Common myeloid progenitor, CD34-positive (primary cell): ENCODE measurements around the gene CLEC7A.

Experiments
- CTCF ChIA-PET: fragments of 350-600 bp; sonication (Branson Sonifier 250); formaldehyde crosslinking; loops from one replicate; lab custom pipeline; 2021; ENCODE audit warnings: antibody characterized with exemption; lab: Charles Lee
- POLR2A ChIA-PET: fragments of 350-600 bp; sonication (Branson Sonifier 250); formaldehyde crosslinking; loops from one replicate; lab custom pipeline; 2021; ENCODE audit warnings: antibody characterized with exemption; lab: Charles Lee
- DNase-seq, 3 donors: peaks; one replicate each; pipeline versions ENCODE4 v3.0.0 to v3.0.0-alpha.2; 2013
- H3K27ac ChIP-seq, 2 experiments: 1 replicate in 1 of 2; 2 replicates in 1 of 2; pipeline ENCODE4 v1.7.0; 2013; ENCODE audit warnings: inconsistent platforms in 2 of 2, low read length in 2 of 2, mild to moderate bottlenecking in 2 of 2, low read depth in 1 of 2, moderate library complexity in 1 of 2; ENCODE audit not compliant: severe bottlenecking in 2 of 2, insufficient read depth in 1 of 2, poor library complexity in 1 of 2
- H3K27me3 ChIP-seq, 5 experiments: replicated peaks in 2 of 5; 1 replicate in 3 of 5; 2 replicates in 2 of 5; pipeline versions ENCODE4 v1.6.1 to v1.7.0; 2013; ENCODE audit warnings: low read length in 4 of 5, mild to moderate bottlenecking in 2 of 5, moderate library complexity in 2 of 5, inconsistent platforms in 1 of 5; ENCODE audit not compliant: insufficient read depth in 5 of 5, control insufficient read depth in 4 of 5
- H3K36me3 ChIP-seq, 4 experiments: 1 replicate in 2 of 4; 2 replicates in 2 of 4; pipeline versions ENCODE4 v1.6.1 to v1.7.0; 2013; ENCODE audit warnings: low read length in 3 of 4, control low read depth in 1 of 4, mild to moderate bottlenecking in 1 of 4; ENCODE audit not compliant: control insufficient read depth in 4 of 4, insufficient read depth in 4 of 4
- H3K4me1 ChIP-seq, 4 experiments: 1 replicate in 3 of 4; 2 replicates in 1 of 4; pipeline versions ENCODE4 v1.6.1 to v1.7.1; 2013; ENCODE audit warnings: low read length in 3 of 4, mild to moderate bottlenecking in 3 of 4, control low read depth in 1 of 4, inconsistent platforms in 1 of 4, moderate library complexity in 1 of 4; ENCODE audit not compliant: control insufficient read depth in 4 of 4, insufficient read depth in 4 of 4; ENCODE audit errors: control extremely low read depth in 1 of 4
- H3K4me3 ChIP-seq, 7 experiments: 1 replicate in 4 of 7; 2 replicates in 3 of 7; pipeline versions ENCODE4 v1.5.1 to v1.7.0; 2013; ENCODE audit warnings: mild to moderate bottlenecking in 7 of 7, low read length in 6 of 7, moderate library complexity in 6 of 7, inconsistent platforms in 2 of 7, low read depth in 2 of 7, control low read depth in 1 of 7; ENCODE audit not compliant: insufficient read depth in 4 of 7, control insufficient read depth in 1 of 7; ENCODE audit errors: extremely low read depth in 1 of 7
- H3K9me3 ChIP-seq, 5 experiments: 1 replicate in 4 of 5; 2 replicates in 1 of 5; pipeline versions ENCODE4 v1.6.1 to v1.7.1; 2013; ENCODE audit warnings: low read length in 4 of 5, mild to moderate bottlenecking in 2 of 5, inconsistent platforms in 1 of 5, low read depth in 1 of 5, moderate library complexity in 1 of 5; ENCODE audit not compliant: control insufficient read depth in 4 of 5, insufficient read depth in 2 of 5; ENCODE audit errors: control extremely low read depth in 1 of 5
- WGBS: methylation state at CpG from one replicate; pipeline ENCODE4 v1.1.5; 2013; ENCODE audit not compliant: insufficient coverage; 5-methylcytosine and 5-hydroxymethylcytosine counted together

Gene CLEC7A

GRCh38 chr12:10142976-10143589 lies 13.1 kb upstream of the CLEC7A start:
- CTCF ChIA-PET: interaction anchor here (1.0 to 10.1 kb wide), 10 partner anchors 10 to 400 kb away, joined by 3 to 145 read pairs (median 4); no protein-coding TSS in a partner anchor
- H3K9me3 ChIP-seq: no peaks in the 10 kb centered on the region
- H3K4me3 ChIP-seq: no peak overlapping the region
- POLR2A ChIA-PET: no interaction called here
- DNase-seq: no peak
- no peaks in the 10 kb centered on the region for H3K27me3 ChIP-seq
- no peak overlapping the region for H3K27ac ChIP-seq
- no peaks in the 10 kb centered on the region for H3K36me3 ChIP-seq
- peaks cover 0 to 4% (median 1%) of the 10 kb centered on the region in 4 experiments for H3K4me1 ChIP-seq
- WGBS: 0% methylated on average over 1 of the region's 1 CpG

DNA sequence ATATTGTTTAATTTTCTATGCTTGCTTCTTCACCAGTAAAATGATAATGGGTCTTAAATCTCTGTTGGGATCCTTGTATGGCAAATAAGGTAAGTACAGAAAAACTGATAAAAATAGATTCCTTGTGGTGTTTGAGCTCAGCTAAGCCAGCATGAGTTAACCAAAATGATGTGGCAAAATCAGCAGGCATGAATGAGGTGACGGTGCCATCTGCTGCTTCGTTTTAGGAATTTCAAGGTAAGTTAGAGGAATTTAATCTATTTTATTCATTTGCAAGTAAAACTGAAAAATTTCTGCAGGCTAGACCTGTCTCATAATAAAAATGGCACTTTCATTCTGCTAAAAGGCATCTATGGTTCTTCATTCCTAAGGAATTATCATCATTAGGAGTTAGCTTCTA lies 10.0 kb upstream of the CLEC7A start:
- POLR2A ChIA-PET: no interaction called here
- H3K36me3 ChIP-seq: no peaks in the 10 kb centered on the region
- DNase-seq: peak; percentile 84 to 94 (median 90)
- CTCF ChIA-PET: interaction anchor here (0.6 to 10.1 kb wide), 43 partner anchors 9 to 506 kb away, joined by 3 to 145 read pairs (median 5); partner anchors contain the start of genes CLEC12B, CLEC1B, CLEC7A and CLEC9A
- peaks cover 0 to 9% (median 1%) of the 10 kb centered on the region in 4 experiments for H3K4me1 ChIP-seq
- WGBS: 0% methylated on average over 2 of the region's 2 CpGs
- no peaks in the 10 kb centered on the region for H3K9me3 ChIP-seq
- H3K4me3 ChIP-seq: no peak overlapping the region
- H3K27ac ChIP-seq: no peak overlapping the region
- H3K27me3 ChIP-seq: no peaks in the 10 kb centered on the region

DNA sequence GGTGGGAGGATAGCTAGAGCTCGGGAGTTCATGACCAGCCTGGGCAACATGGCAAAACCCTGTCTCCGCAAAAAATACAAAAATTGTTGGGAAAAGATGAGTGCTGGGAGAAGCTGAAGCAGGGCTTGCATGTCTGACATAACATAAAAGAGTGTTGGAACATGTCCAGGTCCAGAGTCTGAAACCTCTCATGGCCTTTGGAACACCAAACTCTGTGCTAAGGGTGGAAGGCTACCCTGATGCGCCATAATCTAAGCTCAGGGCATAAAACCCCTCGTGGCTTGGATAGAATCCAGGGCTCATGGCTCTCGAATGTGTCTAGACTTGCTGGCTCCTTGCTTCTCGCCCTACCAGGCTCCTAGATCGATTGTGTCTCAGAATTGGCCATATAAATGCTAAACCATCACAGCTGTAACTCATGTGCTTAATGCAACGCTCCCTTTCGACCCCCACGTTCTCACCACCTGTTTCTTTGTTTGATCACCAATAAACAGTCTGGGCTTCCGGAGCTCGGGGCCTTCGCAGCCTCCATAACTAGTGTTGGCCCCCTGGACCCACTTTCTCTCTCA lies 6.7 kb upstream of the CLEC7A start:
- WGBS: 87% methylated on average over 10 of the region's 13 CpGs
- Histone ChIP-seq H3K36me3 (no peaks in the 10 kb centered on the region), H3K27ac (no peak overlapping the region), H3K4me3 (no peak overlapping the region), H3K27me3 (no peaks in the 10 kb centered on the region), H3K4me1 (peaks cover 0 to 14% (median 5%) of the 10 kb centered on the region in 4 experiments), H3K9me3 (no peaks in the 10 kb centered on the region)
- ChIA-PET CTCF (interaction anchor here (0.7 to 10.1 kb wide), 11 partner anchors 11 to 388 kb away, joined by 3 to 145 read pairs (median 4); partner anchors contain the start of gene CLEC12B), POLR2A (no interaction called here)
- DNase-seq: no peak

- Histone ChIP-seq H3K4me3 (no peak overlapping the region), H3K4me1 (peaks cover 10 to 27% (median 18%) of the 10 kb centered on the region in 4 experiments), H3K36me3 (no peaks in the 10 kb centered on the region), H3K27me3 (no peaks in the 10 kb centered on the region), H3K27ac (no peak overlapping the region), H3K9me3 (no peaks in the 10 kb centered on the region)
- 80% methylated on average over 1 of the region's 4 CpGs for WGBS
- ChIA-PET CTCF (interaction anchor here (1.1 to 10.1 kb wide), 3 partner anchors 9 to 125 kb away, joined by 3 to 145 read pairs (median 11); partner anchors contain the start of gene CLEC12B), POLR2A (interaction anchor here (0.6 kb wide), 1 partner anchor 10 kb away, joined by 3 read pairs; no protein-coding TSS in a partner anchor)
- no peak for DNase-seq
Measured at GRCh38 chr12:10135126-10135525, 5.1 kb upstream of the CLEC7A start.

DNA sequence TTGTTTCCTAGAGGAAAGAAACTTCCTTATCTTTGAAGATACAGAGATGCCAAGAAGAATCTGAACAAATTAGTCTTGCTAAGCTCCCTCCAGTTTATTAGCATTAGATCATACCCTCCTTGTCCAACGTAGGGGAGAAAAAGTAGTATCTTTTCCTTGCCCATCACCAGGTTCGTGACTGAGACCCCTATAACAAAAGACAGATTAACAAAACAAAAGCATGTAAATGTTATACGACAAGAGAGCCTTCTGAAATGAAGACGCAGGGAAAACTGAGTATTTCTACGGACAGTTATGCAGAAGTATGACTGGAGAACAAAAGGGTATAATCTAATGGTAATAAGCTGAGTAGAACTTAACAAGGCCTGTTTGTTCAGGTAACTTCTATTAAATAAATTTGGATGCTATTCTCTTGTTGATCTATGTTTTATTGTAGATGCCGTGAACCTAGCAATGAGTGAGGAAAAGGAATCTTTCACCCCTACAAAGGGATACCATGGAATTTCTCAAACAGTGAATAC lies 2.9 kb upstream of the CLEC7A start:
- no peak for DNase-seq
- no peak overlapping the region for H3K27ac ChIP-seq
- ChIA-PET POLR2A (no interaction called here), CTCF (interaction anchor here (0.7 to 1.9 kb wide), 5 partner anchors 64 to 382 kb away, joined by 3 to 8 read pairs (median 4); no protein-coding TSS in a partner anchor)
- no peaks in the 10 kb centered on the region for H3K27me3 ChIP-seq
- H3K4me3 ChIP-seq: no peak overlapping the region
- H3K4me1 ChIP-seq: peaks cover 24 to 43% (median 33%) of the 10 kb centered on the region in 4 experiments
- no peaks in the 10 kb centered on the region for H3K36me3 ChIP-seq
- no peaks in the 10 kb centered on the region for H3K9me3 ChIP-seq
- 93% methylated on average over 4 of the region's 6 CpGs for WGBS

DNA sequence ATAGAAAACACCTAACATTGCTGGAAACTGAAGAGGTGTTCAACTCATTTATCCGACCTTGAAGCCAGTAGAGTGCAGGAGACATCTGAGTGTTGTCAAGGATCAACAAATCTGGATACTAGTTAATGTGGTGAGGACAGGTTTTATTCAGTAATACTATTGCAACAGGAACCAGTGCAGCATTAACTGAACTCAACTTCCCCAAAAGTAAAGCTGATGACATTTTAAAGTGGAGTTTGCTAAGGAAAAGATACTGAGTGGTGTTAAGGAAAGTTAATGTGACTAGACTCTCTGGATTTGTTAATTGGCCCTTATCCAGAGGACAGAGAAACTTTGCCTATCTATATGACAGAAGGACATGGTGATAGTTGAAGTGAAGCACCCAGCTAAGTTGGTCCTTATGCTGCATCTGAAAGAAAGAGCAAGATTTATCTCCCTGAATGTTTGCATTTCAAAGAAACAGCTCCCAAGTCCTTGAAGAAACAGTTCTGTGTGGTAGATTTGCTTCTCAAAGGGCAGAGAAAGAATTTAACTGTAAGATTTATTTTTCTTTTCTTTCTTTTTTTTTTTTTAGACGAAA lies 1.2 kb upstream of the CLEC7A start:
- no peaks in the 10 kb centered on the region for H3K27me3 ChIP-seq
- 100% methylated on average over 1 of the region's 2 CpGs for WGBS
- no peaks in the 10 kb centered on the region for H3K9me3 ChIP-seq
- H3K4me3 ChIP-seq: no peak overlapping the region
- H3K4me1 ChIP-seq: peaks cover 24 to 40% (median 35%) of the 10 kb centered on the region in 4 experiments
- no peaks in the 10 kb centered on the region for H3K36me3 ChIP-seq
- H3K27ac ChIP-seq: no peak overlapping the region
- POLR2A ChIA-PET: no interaction called here
- CTCF ChIA-PET: interaction anchor here (0.6 to 2.5 kb wide), 8 partner anchors 9 to 480 kb away, joined by 3 to 23 read pairs (median 4); no protein-coding TSS in a partner anchor
- DNase-seq: peak in 2 of 3 donors; percentile 50 to 65
